ENCODE results near the gene DESI2. TPM values are rescaled to one million over a fixed set of nuclear protein-coding genes. Genes with fewer than 3 reads are reported as not detected.
"Not testable (repeated sequence)": the region's sequence is repeated elsewhere in the genome, so short reads cannot be mapped to it uniquely, and the experiment has no call there.

DESI2 gene
- polyA plus RNA-seq, 4 donors = 44.8 to 71.1 (median 53.2) TPM

GRCh38 chr1:244702620-244703019 is 49.7 kb downstream of the DESI2 start:
- DNase-seq (ENCODE audit: low read depth in 4 of 4, low spot score in 3 of 4) = no peak

DNA sequence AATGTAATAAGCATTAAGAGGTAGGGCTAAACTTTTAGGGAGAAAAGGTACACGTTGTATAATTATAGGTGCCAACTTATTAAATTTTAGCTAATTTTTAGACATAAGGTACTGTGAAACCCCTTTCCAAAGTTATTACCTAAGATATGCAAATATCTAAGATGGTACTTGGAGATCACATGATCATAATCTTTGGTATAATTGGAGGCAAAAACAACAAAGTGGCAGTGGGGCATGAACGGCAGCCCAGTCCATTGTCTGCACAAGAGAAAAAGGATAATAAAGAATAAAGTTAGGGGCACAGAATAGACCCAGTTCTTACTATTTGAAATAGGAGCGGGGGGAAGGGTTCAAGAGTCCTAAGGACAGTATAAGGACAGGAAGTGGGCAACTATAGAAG is 51.2 kb downstream of the DESI2 start:
- no peak for DNase-seq (ENCODE audit: low read depth in 4 of 4, low spot score in 3 of 4)

GRCh38 chr1:244705261-244706234 is 52.6 kb downstream of the DESI2 start:
- DNase-seq (ENCODE audit: low read depth in 4 of 4, low spot score in 3 of 4) = no peak

DNA sequence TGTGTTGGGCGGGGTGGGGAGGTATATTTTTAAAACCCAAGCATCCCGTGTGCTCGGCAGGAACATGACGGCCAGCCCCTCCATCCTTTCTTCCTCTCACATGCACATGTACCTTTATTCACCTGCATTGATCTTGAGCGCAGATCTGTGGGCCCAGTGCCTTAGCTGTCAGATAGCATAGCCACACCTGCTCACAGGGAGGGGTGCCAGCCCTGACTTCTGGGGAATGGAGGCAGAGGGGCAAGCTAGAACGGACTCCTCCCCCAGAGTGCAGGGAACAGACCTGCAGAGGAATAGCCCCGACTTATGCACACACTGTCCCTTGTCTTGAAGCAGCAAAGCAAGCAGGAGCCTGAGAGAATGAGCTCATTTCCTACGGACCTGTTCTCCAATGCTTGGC is 56.1 kb downstream of the DESI2 start:
- no peak for DNase-seq (ENCODE audit: low read depth in 4 of 4, low spot score in 3 of 4)

- DNase-seq (ENCODE audit: low read depth in 4 of 4, low spot score in 3 of 4) = no peak
Observed at GRCh38 chr1:244709476-244710368, 56.8 kb downstream of the DESI2 start.

- DNase-seq (ENCODE audit: low read depth in 4 of 4, low spot score in 3 of 4) = no peak
Observed at GRCh38 chr1:244710474-244711062, 57.6 kb downstream of the DESI2 start.

DNA sequence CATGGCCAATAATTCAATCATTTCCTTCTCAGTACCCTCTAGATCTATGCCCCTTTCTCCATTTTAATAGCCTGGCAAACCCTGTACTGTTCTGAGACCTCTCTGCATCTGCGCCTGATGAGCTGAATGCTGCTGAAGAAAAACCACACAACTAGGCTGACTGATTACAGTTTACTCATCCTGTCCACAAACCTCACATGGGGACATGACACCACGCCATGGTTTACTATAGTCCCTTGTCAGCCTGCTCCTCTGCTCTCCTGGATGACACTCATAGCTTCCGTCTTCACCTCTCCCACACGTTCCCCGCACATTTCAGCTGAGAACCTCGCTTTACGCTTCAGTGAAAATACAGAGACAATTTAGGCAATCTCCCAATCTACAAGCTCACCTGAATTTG is 59.7 kb downstream of the DESI2 start:
- DNase-seq (ENCODE audit: low read depth in 4 of 4, low spot score in 3 of 4) = no peak

DNA sequence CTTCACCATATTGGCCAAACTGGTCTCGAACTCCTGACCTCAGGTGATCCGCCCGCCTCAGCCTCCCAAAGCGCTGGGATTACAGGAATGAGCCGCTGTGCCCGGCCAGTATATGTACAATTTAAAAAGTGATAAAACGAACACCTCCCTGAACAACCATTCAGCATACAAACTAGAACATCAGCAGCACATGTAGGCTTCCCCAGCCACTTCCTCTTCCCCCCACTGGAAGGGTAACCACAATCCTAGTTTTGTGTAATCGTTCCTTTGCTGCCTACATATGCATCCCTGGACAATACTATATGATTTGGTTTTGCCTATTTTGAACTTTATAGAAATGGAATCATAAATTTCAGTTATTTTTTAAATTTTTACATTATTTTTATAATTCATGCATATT is 60.4 kb downstream of the DESI2 start:
- no peak for DNase-seq (ENCODE audit: low read depth in 4 of 4, low spot score in 3 of 4)

GRCh38 chr1:244727871-244728474 is 75.0 kb downstream of the DESI2 start:
- DNase-seq (ENCODE audit: low read depth in 4 of 4, low spot score in 3 of 4) = no peak

- peak in 3 of 4 donors; percentile 27 to 60 (median 39) for DNase-seq (ENCODE audit: low read depth in 4 of 4, low spot score in 3 of 4)
Observed at GRCh38 chr1:244730153-244730933, 77.4 kb downstream of the DESI2 start.

GRCh38 chr1:244730934-244731434 is 78.1 kb downstream of the DESI2 start:
- peak in 1 of 4 donors; percentile 19 for DNase-seq (ENCODE audit: low read depth in 4 of 4, low spot score in 3 of 4)

DNA sequence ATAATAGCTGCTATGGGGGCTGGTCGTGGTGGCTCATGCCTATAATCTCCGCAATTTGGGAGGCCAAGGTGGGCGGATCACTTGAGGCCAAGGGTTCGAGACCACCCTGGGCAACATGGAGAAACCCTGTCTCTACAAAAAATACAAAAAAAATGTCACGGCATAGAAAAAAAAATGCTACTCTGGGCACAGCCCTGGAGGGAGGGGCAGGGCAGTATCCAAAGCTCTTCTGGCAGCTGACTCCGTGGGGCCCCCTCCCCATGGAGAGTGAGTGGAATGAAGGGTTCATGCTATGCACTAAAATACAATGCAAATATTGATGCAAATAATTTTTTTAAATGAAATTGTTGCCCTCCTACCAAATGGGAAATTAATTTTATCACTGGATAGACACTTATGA is 78.7 kb downstream of the DESI2 start:
- no peak for DNase-seq (ENCODE audit: low read depth in 4 of 4, low spot score in 3 of 4)

GRCh38 chr1:244732851-244733450 is 80.0 kb downstream of the DESI2 start:
- DNase-seq (ENCODE audit: low read depth in 4 of 4, low spot score in 3 of 4) = no peak

DNA sequence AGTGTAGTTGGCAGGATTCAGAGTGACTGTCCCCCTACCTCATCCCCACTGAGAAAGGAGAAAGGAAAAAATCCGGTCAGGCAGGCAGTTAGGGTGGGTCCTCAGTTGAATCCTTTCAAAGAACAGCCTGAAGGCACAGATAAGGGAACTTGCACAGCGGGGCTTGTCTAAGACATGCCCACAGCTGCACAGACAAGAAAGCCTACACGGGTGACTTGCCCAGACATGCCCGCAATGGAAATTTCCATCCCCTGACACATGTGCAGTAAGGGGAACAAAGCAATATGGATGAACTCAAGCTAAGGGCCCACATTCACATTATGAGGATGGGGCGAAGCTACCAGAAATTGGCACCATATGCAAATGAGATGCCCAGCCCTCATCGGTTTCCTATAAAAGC is 82.5 kb downstream of the DESI2 start:
- DNase-seq (ENCODE audit: low read depth in 4 of 4, low spot score in 3 of 4) = no peak

DNA sequence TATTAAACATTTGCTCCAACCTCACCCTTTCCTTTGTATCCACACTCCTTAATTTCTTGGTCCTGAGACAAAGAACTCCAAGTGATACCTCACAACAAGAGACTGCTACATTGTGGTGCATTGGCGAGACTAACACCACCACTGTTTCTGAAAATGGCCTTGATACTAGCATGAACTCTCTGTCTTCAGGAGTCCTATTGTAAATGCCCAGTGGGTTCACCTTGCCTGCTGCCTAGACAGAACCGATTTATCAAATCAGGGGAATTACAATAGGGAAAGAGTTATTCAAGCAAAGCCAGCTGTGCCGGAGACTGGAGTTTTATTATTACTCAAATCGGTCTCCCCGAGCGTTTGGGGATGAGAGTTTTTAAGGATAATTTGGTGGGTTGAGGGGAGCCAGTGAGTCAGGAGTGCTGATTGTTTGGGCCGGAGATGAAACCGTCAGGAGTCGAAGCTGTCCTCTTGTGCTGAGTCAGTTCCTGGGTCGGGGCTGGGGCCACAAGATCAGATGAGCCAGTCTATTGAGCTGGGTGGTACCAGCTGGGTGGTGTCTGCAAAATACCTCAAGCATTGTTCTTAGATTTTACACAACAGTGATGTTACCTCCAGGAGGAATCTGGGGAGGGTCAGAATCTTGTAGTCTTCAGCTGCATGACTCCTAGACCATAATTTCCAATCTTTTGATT is 83.1 kb downstream of the DESI2 start:
- DNase-seq (ENCODE audit: low read depth in 4 of 4, low spot score in 3 of 4) = no peak

GRCh38 chr1:244739140-244739539 is 86.2 kb downstream of the DESI2 start:
- not testable (repeated sequence) for DNase-seq (ENCODE audit: low read depth in 4 of 4, low spot score in 3 of 4)

DNA sequence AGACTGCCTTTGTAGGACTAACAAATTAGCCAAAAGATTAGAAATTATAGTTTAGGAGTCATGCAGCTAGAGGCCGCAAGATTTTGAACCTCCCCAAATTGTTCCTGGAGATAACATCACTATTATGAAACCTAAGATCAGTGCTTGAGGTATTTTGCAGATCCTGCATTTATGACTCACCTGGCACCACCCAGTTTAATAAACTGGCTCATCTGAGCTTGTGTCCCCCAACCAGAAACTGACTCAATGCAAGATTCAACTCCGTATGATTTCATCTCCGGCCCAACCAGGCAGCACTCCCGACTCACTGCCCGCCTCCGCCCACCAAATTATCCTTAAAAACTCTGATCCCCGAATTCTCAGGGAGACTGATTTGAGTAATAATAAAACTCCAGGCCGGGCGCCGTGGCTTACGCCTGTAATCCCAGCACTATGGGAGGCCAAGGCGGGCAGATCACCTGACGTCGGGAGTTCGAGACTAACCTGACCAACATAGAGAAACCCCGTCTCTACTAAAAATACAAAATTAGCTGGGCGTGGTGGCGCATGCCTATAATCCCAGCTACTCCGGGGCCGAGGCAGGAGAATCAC is 87.2 kb downstream of the DESI2 start:
- not testable (repeated sequence) for DNase-seq (ENCODE audit: low read depth in 4 of 4, low spot score in 3 of 4)

- DNase-seq (ENCODE audit: low read depth in 4 of 4, low spot score in 3 of 4) = no peak
Observed at GRCh38 chr1:244741692-244742091, 88.8 kb downstream of the DESI2 start.
